Parathyroid adenoma (tissue), 2 donors: ENCODE results near the gene MZT1.

Experiments
- H2AFZ ChIP-seq: fragments of 300-600 bp; sonication (generic); one replicate; pipeline ENCODE4 v1.7.0; 2017; ENCODE audit warnings: antibody characterized with exemption, mild to moderate bottlenecking
- H3K27ac ChIP-seq: fragments of 300-600 bp; sonication (generic); one replicate; pipeline ENCODE4 v1.7.0; 2017
- H3K27me3 ChIP-seq: fragments of 300-600 bp; sonication (generic); one replicate; pipeline ENCODE4 v1.7.0; 2017; ENCODE audit warnings: low read length; ENCODE audit not compliant: control insufficient read depth, insufficient read depth
- H3K36me3 ChIP-seq: fragments of 300-600 bp; sonication (generic); one replicate; pipeline ENCODE4 v1.7.0; 2017; ENCODE audit warnings: low read length; ENCODE audit not compliant: control insufficient read depth, insufficient read depth
- H3K4me1 ChIP-seq: fragments of 300-600 bp; sonication (generic); one replicate; pipeline ENCODE4 v1.7.0; 2017; ENCODE audit warnings: control low read depth
- H3K4me2 ChIP-seq: fragments of 300-600 bp; sonication (generic); one replicate; pipeline ENCODE4 v1.7.0; 2017; ENCODE audit warnings: low read length
- H3K4me3 ChIP-seq: fragments of 300-600 bp; sonication (generic); one replicate; pipeline ENCODE4 v1.7.0; 2017; ENCODE audit warnings: low read depth, low read length
- H3K79me2 ChIP-seq: fragments of 300-600 bp; sonication (generic); one replicate; pipeline ENCODE4 v1.7.0; 2017; ENCODE audit warnings: control low read depth
- H3K9ac ChIP-seq: fragments of 300-600 bp; sonication (generic); one replicate; pipeline ENCODE4 v1.7.0; 2017; ENCODE audit warnings: mild to moderate bottlenecking
- H3K9me3 ChIP-seq: fragments of 300-600 bp; sonication (generic); one replicate; pipeline ENCODE4 v1.7.0; 2017; ENCODE audit warnings: low read length; ENCODE audit not compliant: control insufficient read depth
- CTCF ChIP-seq: fragments of 300-600 bp; sonication (generic); IDR thresholded peaks from one replicate; pipeline ENCODE4 v1.7.0; 2017; ENCODE audit warnings: antibody characterized with exemption, mild to moderate bottlenecking
- donor health status: primary hyperparathyroidism.

Gene MZT1

GRCh38 chr13:72677431-72677830, 50.0 kb downstream of the MZT1 start:
- TF ChIP-seq CTCF: no peak
- Histone ChIP-seq H3K27me3 (no peaks in the 10 kb centered on the region), H3K79me2 (no peaks in the 10 kb centered on the region), H3K4me3 (no peak overlapping the region), H2AFZ (no peak overlapping the region), H3K9me3 (no peaks in the 10 kb centered on the region), H3K4me1 (no peaks in the 10 kb centered on the region), H3K27ac (no peak overlapping the region), H3K36me3 (no peaks in the 10 kb centered on the region), H3K4me2 (no peak overlapping the region), H3K9ac (no peak overlapping the region)

- Histone ChIP-seq H3K9me3 (no peaks in the 10 kb centered on the region), H3K4me3 (no peak overlapping the region), H3K4me2 (no peak overlapping the region), H3K36me3 (no peaks in the 10 kb centered on the region), H3K4me1 (no peaks in the 10 kb centered on the region), H3K79me2 (no peaks in the 10 kb centered on the region), H3K9ac (no peak overlapping the region), H3K27me3 (no peaks in the 10 kb centered on the region), H2AFZ (no peak overlapping the region), H3K27ac (no peak overlapping the region)
- TF ChIP-seq CTCF: no peak
Measured at GRCh38 chr13:72666391-72666790, 61.0 kb downstream of the MZT1 start.

- H3K27ac ChIP-seq: no peak overlapping the region
- H2AFZ ChIP-seq: no peak overlapping the region
- no peaks in the 10 kb centered on the region for H3K4me1 ChIP-seq
- H3K9me3 ChIP-seq: no peaks in the 10 kb centered on the region
- H3K4me2 ChIP-seq: no peak overlapping the region
- H3K4me3 ChIP-seq: no peak overlapping the region
- no peak overlapping the region for H3K9ac ChIP-seq
- TF ChIP-seq CTCF: no peak
- H3K79me2 ChIP-seq: no peaks in the 10 kb centered on the region
- H3K36me3 ChIP-seq: no peaks in the 10 kb centered on the region
- H3K27me3 ChIP-seq: no peaks in the 10 kb centered on the region
Measured at GRCh38 chr13:72662548-72662947, 64.9 kb downstream of the MZT1 start.
